Left colon (tissue), 2 donors: ENCODE results near the gene CREB3L1. TPM values are rescaled to one million over a fixed set of nuclear protein-coding genes. Genes with fewer than 3 reads are reported as not detected.
"Not testable (repeated sequence)": the region's sequence is repeated elsewhere in the genome, so short reads cannot be mapped to it uniquely, and the experiment has no call there.

ENCODE experiments used
- ATAC-seq: fragments of 200-7000 bp; cut with Tn5 transposase; one replicate; pipeline ENCODE4 v1.9.1; 2020; ENCODE audit warnings: mild to moderate bottlenecking, moderate library complexity
- DNase-seq, 2 donors: peaks; one replicate each; pipeline ENCODE4 v3.0.0-alpha.2; 2020
- intact Hi-C, 2 donors: fragments of 100-400 bp; cut with DNase I in 1 of 2; cut with micrococcal nuclease in 1 of 2; formaldehyde crosslinking; loops; one replicate each; pipeline versions ENCODE4 v1.11.2 to v1.14.0; 2022; cut with DNase I, micrococcal nuclease
- total RNA-seq, 2 donors: library from RNA; stranded (reverse); fragmentation: NEBNext Ultra II Directional; extraction: Animal tissue kit (Norgen Biotek cat#: 25700); gene quantifications; one replicate each; pipeline ENCODE4 v1.2.1, GENCODE V29; 2021
- donor health status: DM: no; HTN: no; CAD: no.
- donor health status: DM: yes; HTN: yes; CAD: no.

CREB3L1 gene
- total RNA-seq, 2 donors from 2014 or later: 118 to 200 TPM

GRCh38 chr11:46247090-46247489 is 30.4 kb upstream of the CREB3L1 start:
- DNase-seq: no peak
- intact Hi-C loops: loop anchor here in 1 of 2 donors (10.0 kb wide), 1 partner anchor 68 kb away; no protein-coding TSS in a partner anchor
- ATAC-seq: no peak

GRCh38 chr11:46247659-46248058 is 29.8 kb upstream of the CREB3L1 start:
- intact Hi-C loops: loop anchor here in 1 of 2 donors (10.0 kb wide), 1 partner anchor 67 kb away; no protein-coding TSS in a partner anchor
- DNase-seq (peak in 1 of 2 donors; percentile 71), ATAC-seq (peak; percentile 52)

GRCh38 chr11:46248289-46249102 is 29.0 kb upstream of the CREB3L1 start:
- intact Hi-C loops: loop anchor here in 1 of 2 donors (10.0 kb wide), 1 partner anchor 66 kb away; no protein-coding TSS in a partner anchor
- ATAC-seq (no peak), DNase-seq (no peak)

- ATAC-seq (no peak), DNase-seq (no peak)
- intact Hi-C loops: loop anchor here in 1 of 2 donors (10.0 kb wide), 1 partner anchor 65 kb away; no protein-coding TSS in a partner anchor
Observed at GRCh38 chr11:46249103-46249937, 28.1 kb upstream of the CREB3L1 start.

GRCh38 chr11:46249938-46250744 is 27.3 kb upstream of the CREB3L1 start:
- DNase-seq (no peak), ATAC-seq (peak; percentile 62)
- intact Hi-C loops: loop anchor here in 1 of 2 donors (10.0 kb wide), 1 partner anchor 65 kb away; no protein-coding TSS in a partner anchor

GRCh38 chr11:46250745-46251052 is 26.8 kb upstream of the CREB3L1 start:
- ATAC-seq: no peak
- intact Hi-C loops: no loop called here

GRCh38 chr11:46251954-46252353 is 25.5 kb upstream of the CREB3L1 start:
- intact Hi-C loops: no loop called here
- ATAC-seq (peak; percentile 15), DNase-seq (peak in 1 of 2 donors; percentile 28)

More at GRCh38 chr11:46250745-46251052, 26.8 kb upstream of the CREB3L1 start:
- no peak for DNase-seq

GRCh38 chr11:46252373-46252914 is 25.0 kb upstream of the CREB3L1 start:
- intact Hi-C loops: no loop called here
- ATAC-seq (peak; percentile 43), DNase-seq (peak in 1 of 2 donors; percentile 53)

- ATAC-seq (peak; percentile 50), DNase-seq (no peak)
- intact Hi-C loops: no loop called here
Observed at GRCh38 chr11:46253258-46254132, 24.0 kb upstream of the CREB3L1 start.

GRCh38 chr11:46254133-46254491 is 23.4 kb upstream of the CREB3L1 start:
- ATAC-seq (peak; percentile 84), DNase-seq (peak; percentile 77 to 89)
- intact Hi-C loops: no loop called here

GRCh38 chr11:46256540-46257001 is 20.9 kb upstream of the CREB3L1 start:
- no peak for DNase-seq
- no peak for ATAC-seq
- intact Hi-C loops: no loop called here

GRCh38 chr11:46259347-46259746 is 18.1 kb upstream of the CREB3L1 start:
- intact Hi-C loops, ATAC-seq: not testable (repeated sequence)

GRCh38 chr11:46259971-46260560 is 17.4 kb upstream of the CREB3L1 start:
- DNase-seq (no peak), ATAC-seq (no peak)
- intact Hi-C loops: no loop called here

More at GRCh38 chr11:46259347-46259746, 18.1 kb upstream of the CREB3L1 start:
- not testable (repeated sequence) for DNase-seq

GRCh38 chr11:46263120-46263519 is 14.3 kb upstream of the CREB3L1 start:
- DNase-seq (no peak), ATAC-seq (peak; percentile 38)
- intact Hi-C loops: no loop called here

GRCh38 chr11:46264030-46264429 is 13.4 kb upstream of the CREB3L1 start:
- intact Hi-C loops: no loop called here
- ATAC-seq: no peak
- no peak for DNase-seq

- DNase-seq (no peak), ATAC-seq (no peak)
- intact Hi-C loops: no loop called here
Observed at GRCh38 chr11:46264976-46265375, 12.5 kb upstream of the CREB3L1 start.

- ATAC-seq (peak; percentile 82), DNase-seq (peak in 1 of 2 donors; percentile 62)
- intact Hi-C loops: no loop called here
Observed at GRCh38 chr11:46265764-46266163, 11.7 kb upstream of the CREB3L1 start.
